Measurements from ENCODE around the gene GRID2IP.
A peak's percentile ranks its signal among the peaks of the same experiment; 100 is the strongest.
"Not testable (repeated sequence)": the region's sequence is repeated elsewhere in the genome, so short reads cannot be mapped to it uniquely, and the experiment has no call there.

Gene GRID2IP

GRCh38 chr7:6551016-6551511 is at the start of gene GRID2IP:
Gene GRID2IP (minus strand): TSS chr7:6551461. CDS start chr7:6551436, 25 bp downstream.
- no peak for DNase-seq (ENCODE audit: low read depth)

- no peak for DNase-seq (ENCODE audit: low read depth)
Measured at GRCh38 chr7:6600093-6600492, 48.8 kb upstream of the GRID2IP start.

GRCh38 chr7:6590645-6591110 is 39.4 kb upstream of the GRID2IP start:
- no peak for DNase-seq (ENCODE audit: low read depth)

GRCh38 chr7:6589829-6590644 is 38.8 kb upstream of the GRID2IP start, which contains the start of gene INTS15:
Gene INTS15 (plus strand): TSS chr7:6590021. CDS start chr7:6590284, 263 bp downstream.
- DNase-seq (ENCODE audit: low read depth): peak; percentile 85

DNA sequence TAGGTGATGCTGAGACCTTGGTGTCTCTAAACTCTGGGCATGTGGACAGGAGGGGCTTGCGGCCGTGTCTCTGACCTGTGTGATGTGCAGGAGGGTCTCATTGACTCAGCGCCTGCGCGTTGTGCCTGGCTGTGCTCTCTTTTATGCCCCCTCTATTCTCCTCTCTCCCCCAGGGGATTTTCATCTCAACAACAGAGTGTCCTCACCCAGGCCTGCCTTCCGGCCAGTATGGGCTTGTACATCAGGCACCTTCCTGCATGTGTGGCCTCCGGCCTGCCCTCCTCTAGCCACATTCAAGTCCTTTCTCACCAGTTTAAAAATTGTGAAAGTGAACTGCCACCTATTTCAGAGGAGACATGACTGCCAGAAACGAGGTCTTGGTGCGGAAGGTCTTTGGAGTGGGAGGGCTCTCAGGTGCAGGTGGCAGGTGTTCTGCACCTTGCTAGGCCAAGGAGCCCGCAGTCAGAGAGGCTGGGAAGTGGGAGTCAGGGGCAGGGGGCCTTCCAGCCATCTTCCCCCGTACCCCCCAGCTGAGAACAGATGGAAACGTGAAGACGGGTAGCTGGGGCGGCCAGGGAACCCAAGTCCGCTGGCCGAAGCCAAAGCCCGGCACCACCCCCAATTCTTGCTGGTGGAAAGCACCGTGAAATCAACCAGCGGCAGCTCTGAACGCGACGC is 38.0 kb upstream of the GRID2IP start:
- no peak for DNase-seq (ENCODE audit: low read depth)

GRCh38 chr7:6588566-6588965 is 37.3 kb upstream of the GRID2IP start:
- no peak for DNase-seq (ENCODE audit: low read depth)

- DNase-seq (ENCODE audit: low read depth): not testable (repeated sequence)
Measured at GRCh38 chr7:6585746-6586432, 34.6 kb upstream of the GRID2IP start.

- peak; percentile 76 for DNase-seq (ENCODE audit: low read depth)
Measured at GRCh38 chr7:6579446-6579845, 28.2 kb upstream of the GRID2IP start.

DNA sequence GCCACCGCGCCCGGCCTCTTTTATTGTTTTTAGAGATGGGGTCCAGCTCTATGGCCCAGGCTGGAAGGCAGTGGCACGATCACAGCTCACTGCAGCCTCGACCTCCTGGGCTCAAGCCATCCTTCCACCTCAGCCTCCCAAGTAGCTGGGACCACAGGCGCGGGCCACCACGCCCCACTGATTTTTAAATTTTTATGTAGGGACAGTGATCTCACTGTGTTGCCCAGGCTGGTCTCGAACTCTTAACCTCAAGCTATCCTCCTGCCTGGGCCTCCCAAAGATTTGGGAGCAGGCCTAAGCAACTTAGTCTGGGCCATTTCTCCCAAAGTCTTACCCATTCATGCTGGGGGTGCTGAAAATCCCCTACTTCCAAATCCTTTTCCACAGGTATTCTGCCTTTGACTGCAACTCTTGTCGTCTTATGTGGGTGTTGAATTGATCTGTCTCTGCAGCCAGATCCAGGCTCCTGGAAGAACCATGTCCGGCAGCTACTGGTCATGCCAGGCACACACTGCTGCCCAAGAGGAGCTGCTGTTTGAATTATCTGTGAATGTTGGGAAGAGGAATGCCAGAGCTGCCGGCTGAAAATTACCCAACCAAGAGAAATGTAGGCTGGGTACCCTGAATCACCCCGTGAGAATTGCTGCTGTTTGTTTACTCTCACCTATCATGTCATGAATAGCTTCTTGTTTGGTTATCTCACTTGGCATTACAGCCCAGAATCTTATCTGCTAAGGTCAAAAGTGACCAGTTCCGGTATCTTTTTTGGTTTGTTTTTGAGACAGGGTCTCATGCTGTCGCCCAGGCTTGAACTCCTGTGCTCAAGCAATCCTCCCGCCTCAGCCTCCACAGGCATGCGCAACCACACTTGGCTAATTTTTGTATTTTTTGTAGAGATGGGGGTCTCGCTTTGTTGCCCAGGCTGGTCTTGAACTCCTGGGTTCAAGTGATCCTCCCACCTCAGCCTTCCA is 27.1 kb upstream of the GRID2IP start:
- peak; percentile 25 for DNase-seq (ENCODE audit: low read depth)

- DNase-seq (ENCODE audit: low read depth): peak; percentile 91
Measured at GRCh38 chr7:6577369-6578113, 26.3 kb upstream of the GRID2IP start, which contains the start of gene ZDHHC4. Gene ZDHHC4 (plus strand): TSS chr7:6577454. CDS start chr7:6580562, 3,108 bp downstream.

DNA sequence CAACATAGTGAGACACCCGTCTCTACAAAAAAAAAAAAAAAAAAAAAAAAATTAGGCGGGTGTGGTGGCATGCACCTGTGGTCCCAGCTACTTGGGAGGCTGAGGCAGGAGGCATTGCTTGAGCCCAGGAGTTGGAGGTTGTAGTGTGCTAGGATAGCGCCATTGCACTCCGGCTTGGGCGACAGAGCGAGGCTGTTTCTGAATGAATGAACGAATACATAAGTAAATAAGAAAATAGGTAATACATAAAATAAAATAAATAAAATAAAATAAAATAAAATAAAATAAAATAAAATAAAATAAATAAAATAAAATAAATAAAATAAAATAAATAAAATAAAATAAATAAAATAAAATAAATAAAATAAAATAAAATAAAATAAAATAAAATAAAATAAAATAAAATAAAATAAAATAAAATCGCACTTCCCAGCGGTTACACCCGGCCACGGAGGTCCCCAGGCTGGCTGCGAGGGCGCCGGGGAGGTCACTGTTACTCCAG is 25.7 kb upstream of the GRID2IP start:
- DNase-seq (ENCODE audit: low read depth): not testable (repeated sequence)

DNA sequence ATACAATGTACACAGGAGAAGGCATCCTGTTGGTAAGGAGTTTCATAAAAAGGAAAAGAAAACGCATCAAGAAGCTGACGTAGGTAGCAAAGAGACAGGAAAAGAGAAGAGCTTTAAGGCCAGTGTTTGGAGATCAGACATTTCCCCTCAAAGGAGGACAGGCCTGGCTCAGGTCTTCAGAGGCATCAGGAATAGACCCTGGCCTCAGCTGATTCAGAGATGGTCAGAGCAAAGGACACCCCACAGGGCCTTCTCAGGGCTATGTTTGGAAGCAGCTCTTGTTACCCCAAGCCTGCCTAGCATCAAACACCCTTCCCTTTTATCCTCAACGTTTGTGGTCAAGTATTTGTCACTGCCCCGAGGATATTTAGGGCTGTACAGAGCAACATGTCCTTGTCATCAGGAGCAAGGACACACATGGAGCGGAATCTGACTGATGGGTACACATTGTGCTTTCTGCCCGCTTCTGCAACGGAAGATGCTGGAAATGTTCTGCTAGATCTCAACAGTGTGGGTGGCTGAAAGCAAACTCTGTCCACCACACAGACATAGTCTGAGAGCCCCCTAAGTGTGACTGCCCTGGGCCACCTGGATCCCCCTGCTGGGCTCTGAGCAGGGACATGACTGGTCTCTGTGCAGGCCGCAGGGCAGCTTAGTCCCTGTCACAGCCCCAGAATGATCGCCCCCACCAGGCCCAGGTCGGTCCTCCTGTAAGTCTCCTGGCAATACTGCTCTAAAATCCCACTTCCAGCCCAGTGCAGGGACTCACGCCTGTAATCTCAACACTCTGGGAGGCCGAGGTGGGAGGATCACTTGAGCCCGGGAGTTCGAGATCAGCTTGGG is 25.0 kb upstream of the GRID2IP start:
- peak; percentile 36 for DNase-seq (ENCODE audit: low read depth)

DNA sequence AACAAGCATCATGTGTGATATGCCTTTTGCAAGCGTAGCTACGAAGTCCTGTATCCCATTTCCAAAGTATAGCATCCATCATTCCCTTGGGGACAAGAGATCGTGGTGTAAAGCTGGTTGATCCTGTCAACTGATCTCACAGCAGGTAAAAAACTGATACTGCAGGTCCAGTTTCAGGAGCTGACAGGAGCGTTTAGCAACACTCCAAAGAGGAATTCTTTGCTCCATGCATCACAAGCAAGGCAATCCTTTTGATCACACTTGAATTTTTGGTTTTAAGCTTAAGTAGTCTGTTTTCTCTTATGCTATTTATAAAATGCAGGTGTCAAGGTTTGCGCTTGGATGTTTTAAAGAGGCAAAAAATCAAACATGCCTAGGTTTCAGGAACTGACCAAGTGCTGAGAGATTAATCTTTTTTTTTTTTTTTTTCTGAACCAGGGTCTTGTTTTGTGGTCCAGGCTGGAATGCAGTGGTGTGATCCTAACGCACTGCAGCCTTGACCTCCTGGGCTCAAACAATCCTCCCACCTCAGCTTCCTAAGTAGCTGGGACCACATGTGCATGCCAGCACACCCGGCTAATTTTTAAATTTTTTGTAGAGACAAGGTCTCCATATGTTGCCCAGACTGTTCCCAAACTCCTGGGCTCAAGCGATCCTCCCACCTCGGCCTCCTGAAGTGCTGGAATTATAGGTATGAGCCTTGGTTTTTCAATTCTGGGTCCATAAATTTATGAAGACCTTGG is 24.2 kb upstream of the GRID2IP start:
- no peak for DNase-seq (ENCODE audit: low read depth)

- no peak for DNase-seq (ENCODE audit: low read depth)
Measured at GRCh38 chr7:6571160-6571779, 20.0 kb upstream of the GRID2IP start.

- DNase-seq (ENCODE audit: low read depth): no peak
Measured at GRCh38 chr7:6567886-6568285, 16.6 kb upstream of the GRID2IP start.

- no peak for DNase-seq (ENCODE audit: low read depth)
Measured at GRCh38 chr7:6565655-6566054, 14.4 kb upstream of the GRID2IP start.

GRCh38 chr7:6563936-6564770 is 12.9 kb upstream of the GRID2IP start:
- DNase-seq (ENCODE audit: low read depth): no peak
